ENCODE measurements around the gene ERICH6. TPM values are rescaled to one million over a fixed set of nuclear protein-coding genes. Genes with fewer than 3 reads are reported as not detected.

The ERICH6 gene
- total RNA-seq, 4 donors from 2014 or later, result 0.68 TPM; not detected in 3

DNA sequence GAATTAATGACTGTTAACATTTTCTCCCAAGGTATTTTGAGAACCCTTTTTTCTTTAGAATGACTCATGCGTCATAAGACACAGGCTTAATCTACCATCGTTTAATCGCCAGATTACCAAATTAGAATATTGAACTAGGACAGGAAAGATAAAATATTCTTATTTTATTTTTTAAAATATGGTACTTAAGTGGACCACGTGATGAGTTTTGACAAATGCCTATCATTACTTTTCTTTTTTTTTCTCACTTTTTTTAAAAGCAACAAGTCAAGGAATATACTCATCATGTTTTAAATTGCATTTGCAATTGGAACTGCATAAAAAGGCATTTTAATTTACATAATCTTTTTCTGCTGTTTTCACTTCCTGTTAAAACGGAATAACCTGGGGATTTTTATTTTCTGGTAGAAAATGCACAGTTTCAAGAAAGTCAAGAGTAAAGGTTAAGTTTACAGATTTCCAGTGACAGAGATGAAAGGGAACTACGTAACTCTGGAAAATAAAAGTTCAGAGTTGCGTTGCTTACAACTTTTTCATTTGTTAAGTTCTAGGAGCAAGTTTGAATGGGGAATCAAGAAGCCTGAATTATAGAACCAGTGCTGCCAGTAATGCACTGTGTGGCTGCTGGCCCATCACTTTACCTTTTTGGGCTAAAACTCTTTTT, 35.6 kb upstream of the ERICH6 start:
- Histone ChIP-seq H3K27ac (no peak overlapping the region), H3K9me3 (no peaks in the 10 kb centered on the region), H3K4me1 (peaks cover 37% of the 10 kb centered on the region), H3K27me3 (no peaks in the 10 kb centered on the region), H3K4me3 (no peak overlapping the region), H3K36me3 (peaks cover 18% of the 10 kb centered on the region)
- no peak for DNase-seq (ENCODE audit: low spot score in 2 of 2)
- WGBS, result 62% methylated on average over 7 of the region's 7 CpGs
- TF ChIP-seq EP300 (IDR thresholded peaks at IDR 0.05) (no peak), POLR2AphosphoS5 (IDR thresholded peaks at IDR 0.05) (no peak)
- TF ChIP-seq, protein P1, sequence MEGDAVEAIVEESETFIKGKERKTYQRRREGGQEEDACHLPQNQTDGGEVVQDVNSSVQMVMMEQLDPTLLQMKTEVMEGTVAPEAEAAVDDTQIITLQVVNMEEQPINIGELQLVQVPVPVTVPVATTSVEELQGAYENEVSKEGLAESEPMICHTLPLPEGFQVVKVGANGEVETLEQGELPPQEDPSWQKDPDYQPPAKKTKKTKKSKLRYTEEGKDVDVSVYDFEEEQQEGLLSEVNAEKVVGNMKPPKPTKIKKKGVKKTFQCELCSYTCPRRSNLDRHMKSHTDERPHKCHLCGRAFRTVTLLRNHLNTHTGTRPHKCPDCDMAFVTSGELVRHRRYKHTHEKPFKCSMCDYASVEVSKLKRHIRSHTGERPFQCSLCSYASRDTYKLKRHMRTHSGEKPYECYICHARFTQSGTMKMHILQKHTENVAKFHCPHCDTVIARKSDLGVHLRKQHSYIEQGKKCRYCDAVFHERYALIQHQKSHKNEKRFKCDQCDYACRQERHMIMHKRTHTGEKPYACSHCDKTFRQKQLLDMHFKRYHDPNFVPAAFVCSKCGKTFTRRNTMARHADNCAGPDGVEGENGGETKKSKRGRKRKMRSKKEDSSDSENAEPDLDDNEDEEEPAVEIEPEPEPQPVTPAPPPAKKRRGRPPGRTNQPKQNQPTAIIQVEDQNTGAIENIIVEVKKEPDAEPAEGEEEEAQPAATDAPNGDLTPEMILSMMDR (IDR thresholded peaks at IDR 0.05), result no peak

GRCh38 chr3:150738688-150739087, 35.0 kb upstream of the ERICH6 start:
- no peaks in the 10 kb centered on the region for H3K27me3 ChIP-seq
- WGBS, result 39% methylated on average over 4 of the region's 4 CpGs
- TF ChIP-seq, protein P1 (IDR thresholded peaks at IDR 0.05), result no peak
- TF ChIP-seq POLR2A (IDR thresholded peaks at IDR 0.05) (no peak), EP300 (IDR thresholded peaks at IDR 0.05) (no peak), POLR2AphosphoS5 (IDR thresholded peaks at IDR 0.05) (no peak)

GRCh38 chr3:150737874-150738679, 34.4 kb upstream of the ERICH6 start:
- 77% methylated on average over 2 of the region's 2 CpGs for WGBS
- no peak overlapping the region for H3K27ac ChIP-seq
- H3K27me3 ChIP-seq, result no peaks in the 10 kb centered on the region
- TF ChIP-seq, protein P1 (IDR thresholded peaks at IDR 0.05), result no peak
- H3K4me1 ChIP-seq, result peaks cover 24% of the 10 kb centered on the region
- peaks cover 18% of the 10 kb centered on the region for H3K36me3 ChIP-seq
- no peak overlapping the region for H3K4me3 ChIP-seq
- no peak for DNase-seq (ENCODE audit: low spot score in 2 of 2)
- no peaks in the 10 kb centered on the region for H3K9me3 ChIP-seq

More at GRCh38 chr3:150738688-150739087, 35.0 kb upstream of the ERICH6 start:
- H3K27ac ChIP-seq, result no peak overlapping the region
- no peak for DNase-seq (ENCODE audit: low spot score in 2 of 2)
- H3K4me3 ChIP-seq, result no peak overlapping the region
- H3K9me3 ChIP-seq, result no peaks in the 10 kb centered on the region
- peaks cover 18% of the 10 kb centered on the region for H3K36me3 ChIP-seq
- H3K4me1 ChIP-seq, result peaks cover 30% of the 10 kb centered on the region

- H3K4me1 ChIP-seq, result peaks cover 24% of the 10 kb centered on the region
- H3K27me3 ChIP-seq, result no peaks in the 10 kb centered on the region
- no peak for TF ChIP-seq POLR2AphosphoS5 (IDR thresholded peaks at IDR 0.05)
- TF ChIP-seq, protein P1 (IDR thresholded peaks at IDR 0.05), result no peak
- no peak for TF ChIP-seq EP300 (IDR thresholded peaks at IDR 0.05)
- no peak for TF ChIP-seq POLR2A (IDR thresholded peaks at IDR 0.05)
- H3K36me3 ChIP-seq, result peaks cover 16% of the 10 kb centered on the region
- H3K4me3 ChIP-seq, result no peak overlapping the region
- WGBS, result 54% methylated on average over 8 of the region's 8 CpGs
- H3K9me3 ChIP-seq, result no peaks in the 10 kb centered on the region
- no peak overlapping the region for H3K27ac ChIP-seq
- no peak for DNase-seq (ENCODE audit: low spot score in 2 of 2)
Observed at GRCh38 chr3:150736903-150737832, 33.4 kb upstream of the ERICH6 start.
